ENCODE results near the gene CEACAM4.

CEACAM4 gene

DNA sequence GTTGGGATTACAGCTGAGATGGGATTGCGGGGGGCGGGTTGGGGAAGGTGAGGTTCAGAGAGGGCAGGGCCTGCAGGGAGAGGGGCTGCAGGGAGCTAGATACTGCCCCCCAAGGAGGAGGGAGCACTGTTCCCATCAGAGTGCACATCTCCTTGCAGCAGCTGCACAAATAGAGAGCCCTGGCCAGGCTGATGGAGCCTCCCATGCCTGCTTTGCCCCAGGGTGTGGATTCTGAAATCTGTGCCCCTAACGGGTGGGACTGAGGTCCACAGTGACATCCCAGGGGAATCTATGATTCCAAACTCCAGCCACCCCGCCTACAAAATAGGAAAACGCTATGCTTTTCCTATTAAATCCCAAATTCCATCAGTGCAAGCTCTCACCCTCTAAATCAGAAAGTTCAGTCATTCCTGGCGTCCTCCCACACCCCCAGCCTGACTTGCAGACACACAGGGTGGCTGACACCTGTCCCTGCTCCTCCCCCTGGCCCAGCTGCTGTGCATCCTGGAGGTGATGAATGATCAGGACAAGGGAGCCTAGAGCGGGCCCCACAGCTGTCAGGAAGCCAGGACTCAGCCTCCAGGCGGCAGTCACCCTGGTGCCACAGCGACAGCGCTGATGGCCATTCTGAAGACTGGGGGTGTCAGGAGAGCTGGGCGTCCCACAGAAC lies 57.3 kb downstream of the CEACAM4 start:
- TF ChIP-seq, protein P1, sequence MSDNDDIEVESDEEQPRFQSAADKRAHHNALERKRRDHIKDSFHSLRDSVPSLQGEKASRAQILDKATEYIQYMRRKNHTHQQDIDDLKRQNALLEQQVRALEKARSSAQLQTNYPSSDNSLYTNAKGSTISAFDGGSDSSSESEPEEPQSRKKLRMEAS (IDR thresholded peaks at IDR 0.05; ENCODE audit: low read depth, low read length) = no peak
- TF ChIP-seq MYC (IDR thresholded peaks at IDR 0.05; ENCODE audit: low read depth, low read length) = no peak
- H3K4me3 ChIP-seq (ENCODE audit: low read depth, low read length) = no peak overlapping the region
- DNase-seq (ENCODE audit: low read depth) = no peak
